Activated CD8-positive, alpha-beta T cell treated with anti-CD3 and anti-CD28 coated beads for 36 hours (primary cell): Measurements from ENCODE around the gene ANTXR1. TPM values are rescaled to one million over a fixed set of nuclear protein-coding genes. Genes with fewer than 3 reads are reported as not detected.

Source experiments
- ATAC-seq: fragments of 200-7000 bp; cut with Tn5 transposase; one replicate; pipeline ENCODE4 v1.10.0; 2021; ENCODE audit warnings: mild to moderate bottlenecking, moderate library complexity
- CTCF ChIA-PET: fragments of 350-600 bp; sonication (Branson Sonifier 250); formaldehyde crosslinking; loops from one replicate; lab custom pipeline; 2021; ENCODE audit warnings: antibody characterized with exemption; lab: Charles Lee
- POLR2A ChIA-PET: fragments of 350-600 bp; sonication (Branson Sonifier 250); formaldehyde crosslinking; loops from one replicate; lab custom pipeline; 2021; ENCODE audit warnings: antibody characterized with exemption; lab: Charles Lee
- DNase-seq: peaks from one replicate; pipeline ENCODE4 v3.0.0-alpha.2; 2020
- H3K27ac Mint-ChIP-seq: one replicate; pipeline ENCODE4 v1.8.0; 2021; ENCODE audit warnings: mild to moderate bottlenecking, mixed read lengths
- H3K27me3 Mint-ChIP-seq: one replicate; pipeline ENCODE4 v1.8.0; 2021; ENCODE audit warnings: mixed read lengths
- H3K36me3 Mint-ChIP-seq: one replicate; pipeline ENCODE4 v1.8.0; 2021; ENCODE audit warnings: low read depth, mixed read lengths
- H3K4me1 Mint-ChIP-seq: one replicate; pipeline ENCODE4 v1.8.0; 2021; ENCODE audit warnings: low read depth, mixed read lengths
- H3K4me3 Mint-ChIP-seq: one replicate; pipeline ENCODE4 v1.8.0; 2021; ENCODE audit warnings: mild to moderate bottlenecking, moderate library complexity, mixed read lengths
- H3K9me3 Mint-ChIP-seq: one replicate; pipeline ENCODE4 v1.8.0; 2021; ENCODE audit warnings: mixed read lengths
- intact Hi-C: fragments of 100-400 bp; cut with micrococcal nuclease; formaldehyde crosslinking; loops from one replicate; pipeline ENCODE4 v1.10.0; 2022
- total RNA-seq, 2 experiments: library from RNA; stranded (reverse); gene quantifications; one replicate each; pipeline ENCODE4 v1.2.3, GENCODE V29; 2021
- TF ChIP-seq, protein P1 (sequence below): fragments of 200-600 bp; IDR thresholded peaks from one replicate; pipeline ENCODE4 v1.8.0; 2022; ENCODE audit warnings: antibody characterized with exemption, mild to moderate bottlenecking

Gene ANTXR1
- total RNA-seq, 2 experiments from 2014 or later, result 0.05 to 0.09 TPM

DNA sequence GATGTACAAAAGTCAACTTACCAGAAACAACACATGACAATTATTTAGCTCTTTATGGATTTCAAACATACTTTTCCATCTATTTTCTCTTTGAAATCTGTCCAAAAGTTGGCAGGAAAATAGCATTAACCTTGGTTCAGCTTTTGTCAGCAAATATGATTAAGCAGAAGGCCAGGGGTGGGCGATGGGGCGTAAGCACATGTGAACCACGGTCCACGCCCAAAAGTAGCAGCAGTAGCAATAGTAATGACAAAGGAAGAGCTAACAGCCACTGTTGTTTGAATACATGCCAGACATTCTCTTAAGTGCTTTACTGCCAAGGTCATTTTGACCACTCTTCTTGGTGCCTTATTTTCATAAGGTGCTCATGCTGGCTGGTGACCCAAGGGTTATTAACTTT is 73.5 kb downstream of the ANTXR1 start:
- peaks cover 16% of the 10 kb centered on the region for H3K27me3 Mint-ChIP-seq
- no peak overlapping the region for H3K4me3 Mint-ChIP-seq
- ATAC-seq, result no peak
- POLR2A ChIA-PET, result no interaction called here
- TF ChIP-seq, protein P1, sequence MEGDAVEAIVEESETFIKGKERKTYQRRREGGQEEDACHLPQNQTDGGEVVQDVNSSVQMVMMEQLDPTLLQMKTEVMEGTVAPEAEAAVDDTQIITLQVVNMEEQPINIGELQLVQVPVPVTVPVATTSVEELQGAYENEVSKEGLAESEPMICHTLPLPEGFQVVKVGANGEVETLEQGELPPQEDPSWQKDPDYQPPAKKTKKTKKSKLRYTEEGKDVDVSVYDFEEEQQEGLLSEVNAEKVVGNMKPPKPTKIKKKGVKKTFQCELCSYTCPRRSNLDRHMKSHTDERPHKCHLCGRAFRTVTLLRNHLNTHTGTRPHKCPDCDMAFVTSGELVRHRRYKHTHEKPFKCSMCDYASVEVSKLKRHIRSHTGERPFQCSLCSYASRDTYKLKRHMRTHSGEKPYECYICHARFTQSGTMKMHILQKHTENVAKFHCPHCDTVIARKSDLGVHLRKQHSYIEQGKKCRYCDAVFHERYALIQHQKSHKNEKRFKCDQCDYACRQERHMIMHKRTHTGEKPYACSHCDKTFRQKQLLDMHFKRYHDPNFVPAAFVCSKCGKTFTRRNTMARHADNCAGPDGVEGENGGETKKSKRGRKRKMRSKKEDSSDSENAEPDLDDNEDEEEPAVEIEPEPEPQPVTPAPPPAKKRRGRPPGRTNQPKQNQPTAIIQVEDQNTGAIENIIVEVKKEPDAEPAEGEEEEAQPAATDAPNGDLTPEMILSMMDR, result no peak
- intact Hi-C loops, result no loop called here
- DNase-seq, result no peak
- H3K9me3 Mint-ChIP-seq, result no peaks in the 10 kb centered on the region
- no peaks in the 10 kb centered on the region for H3K36me3 Mint-ChIP-seq
- CTCF ChIA-PET, result interaction anchor here (1.3 kb wide), 1 partner anchor 117 kb away, joined by 3 read pairs; no protein-coding TSS in a partner anchor
- H3K27ac Mint-ChIP-seq, result no peak overlapping the region
- H3K4me1 Mint-ChIP-seq, result no peaks in the 10 kb centered on the region

DNA sequence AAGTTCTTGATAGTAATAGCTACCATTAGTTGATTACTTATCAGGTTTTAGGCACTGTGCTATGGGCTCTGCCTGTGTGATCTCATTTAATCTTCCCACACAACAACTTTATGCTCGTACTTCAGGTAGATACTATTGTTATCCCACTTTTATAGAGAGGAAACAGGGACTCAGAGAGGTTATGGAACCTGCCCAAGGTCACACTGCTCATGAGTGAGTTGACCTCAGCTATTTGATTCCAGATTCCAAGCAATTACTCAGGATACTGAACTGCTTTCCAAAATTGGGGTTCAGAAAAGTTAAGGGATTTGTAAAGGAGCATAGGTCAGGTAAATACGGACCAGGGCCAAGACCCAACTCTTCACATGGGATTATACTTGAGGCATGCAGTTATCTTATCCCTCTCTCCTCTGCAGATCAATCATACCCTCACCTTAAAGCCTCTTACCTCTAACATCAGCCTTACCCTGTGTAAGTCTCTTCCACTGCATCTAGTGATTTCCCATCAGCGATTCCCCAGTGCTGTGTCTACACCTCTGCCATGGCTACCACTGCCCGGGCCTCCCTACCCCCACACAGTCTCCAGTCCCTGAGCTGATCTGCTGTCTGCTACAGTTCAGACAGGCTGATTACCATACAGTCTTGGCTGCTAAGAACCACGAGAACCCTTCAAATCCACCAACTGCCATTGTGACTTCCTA is 74.4 kb downstream of the ANTXR1 start:
- peaks cover 16% of the 10 kb centered on the region for H3K27me3 Mint-ChIP-seq
- no peak overlapping the region for H3K4me3 Mint-ChIP-seq
- DNase-seq, result no peak
- H3K4me1 Mint-ChIP-seq, result no peaks in the 10 kb centered on the region
- TF ChIP-seq, protein P1, result no peak
- intact Hi-C loops, result no loop called here
- no peak for ATAC-seq
- no peaks in the 10 kb centered on the region for H3K36me3 Mint-ChIP-seq
- no peak overlapping the region for H3K27ac Mint-ChIP-seq
- no peaks in the 10 kb centered on the region for H3K9me3 Mint-ChIP-seq
- ChIA-PET CTCF (interaction anchor here (1.3 kb wide), 1 partner anchor 116 kb away, joined by 3 read pairs; no protein-coding TSS in a partner anchor), POLR2A (no interaction called here)

DNA sequence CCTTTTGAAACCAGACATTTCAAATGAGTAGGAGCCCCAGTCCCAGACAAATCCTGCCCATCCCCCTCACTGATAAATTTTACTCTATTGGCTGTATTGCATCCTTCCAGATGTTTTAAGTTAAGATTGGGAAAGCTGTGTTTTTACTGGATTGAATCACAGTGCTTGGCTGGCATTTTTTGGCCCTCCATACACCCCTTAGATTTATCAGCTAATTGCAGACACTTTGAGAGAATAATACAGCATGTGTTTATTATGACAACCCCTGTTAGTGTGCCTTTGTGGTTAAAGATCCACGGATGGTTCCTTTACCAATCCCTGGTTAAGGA is 74.9 kb downstream of the ANTXR1 start:
- intact Hi-C loops, result no loop called here
- H3K27me3 Mint-ChIP-seq, result peaks cover 16% of the 10 kb centered on the region
- ATAC-seq (no peak), DNase-seq (no peak)
- H3K9me3 Mint-ChIP-seq, result no peaks in the 10 kb centered on the region
- TF ChIP-seq, protein P1, result no peak
- CTCF ChIA-PET, result no interaction called here
- no peak overlapping the region for H3K4me3 Mint-ChIP-seq
- H3K27ac Mint-ChIP-seq, result no peak overlapping the region
- H3K36me3 Mint-ChIP-seq, result no peaks in the 10 kb centered on the region
- POLR2A ChIA-PET, result no interaction called here
- no peaks in the 10 kb centered on the region for H3K4me1 Mint-ChIP-seq

- intact Hi-C loops, result no loop called here
- Mint-ChIP-seq H3K4me3 (no peak overlapping the region), H3K4me1 (no peaks in the 10 kb centered on the region), H3K36me3 (no peaks in the 10 kb centered on the region), H3K9me3 (no peaks in the 10 kb centered on the region), H3K27me3 (peaks cover 10% of the 10 kb centered on the region), H3K27ac (no peak overlapping the region)
- no peak for DNase-seq
- TF ChIP-seq, protein P1, result no peak
- no peak for ATAC-seq
- ChIA-PET POLR2A (no interaction called here), CTCF (no interaction called here)
Measured at GRCh38 chr2:69088466-69088865, 75.5 kb downstream of the ANTXR1 start.

DNA sequence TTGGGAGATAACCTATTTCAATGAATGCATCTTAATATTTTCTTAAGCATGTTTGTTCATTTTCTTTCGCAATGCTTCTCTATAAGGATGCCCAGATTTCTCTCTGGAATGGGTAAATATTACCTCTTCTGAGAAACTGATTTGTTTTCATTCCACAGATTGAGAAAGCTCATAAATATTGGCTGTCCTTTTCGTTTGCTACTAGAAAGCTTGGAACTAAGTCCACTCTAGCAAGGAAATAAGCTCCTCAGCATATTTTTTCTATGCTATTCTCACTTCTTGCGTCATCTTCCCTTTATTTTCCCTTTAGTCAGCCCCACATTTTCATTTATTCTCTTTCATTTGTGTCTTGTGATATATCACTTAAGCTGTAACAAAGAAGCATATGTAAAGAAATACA is 76.3 kb downstream of the ANTXR1 start:
- no peak overlapping the region for H3K4me3 Mint-ChIP-seq
- no peaks in the 10 kb centered on the region for H3K4me1 Mint-ChIP-seq
- TF ChIP-seq, protein P1, result no peak
- no peak for ATAC-seq
- ChIA-PET CTCF (interaction anchor here (1.2 kb wide), 1 partner anchor 9 kb away, joined by 3 read pairs; no protein-coding TSS in a partner anchor), POLR2A (no interaction called here)
- no peaks in the 10 kb centered on the region for H3K9me3 Mint-ChIP-seq
- H3K36me3 Mint-ChIP-seq, result no peaks in the 10 kb centered on the region
- intact Hi-C loops, result no loop called here
- no peak overlapping the region for H3K27ac Mint-ChIP-seq
- DNase-seq, result no peak
- peaks cover 12% of the 10 kb centered on the region for H3K27me3 Mint-ChIP-seq
